Measurements from ENCODE around the gene SEBOX.

GRCh38 chr17:28334171-28334570 lies 30.8 kb downstream of the SEBOX start:
- TF ChIP-seq POLR2A (IDR thresholded peaks at IDR 0.05): no peak
- TF ChIP-seq CTCF (IDR thresholded peaks at IDR 0.05): no peak

All from thyroid gland (tissue), 4 donors.